IMR-90 (cell line): ENCODE results near the gene TSPAN31.

Experiments used
- BHLHE40 ChIP-seq: fragments of 150-350 bp; IDR thresholded peaks from 2 replicates; pipeline ENCODE4 v1.6.1; 2016; ENCODE audit warnings: mild to moderate bottlenecking, low read depth, low read length
- CEBPB ChIP-seq: IDR thresholded peaks from 2 replicates; pipeline ENCODE4 v1.6.1; 2012; ENCODE audit warnings: low read depth, low read length, improper control_type of control experiment
- FOS ChIP-seq: fragments of 150-350 bp; IDR thresholded peaks from 2 replicates; pipeline ENCODE4 v1.6.1; 2016; ENCODE audit warnings: low read depth, low read length
- MAFK ChIP-seq: IDR thresholded peaks from 2 replicates; pipeline ENCODE4 v1.6.1; 2012; ENCODE audit warnings: low read depth, low read length, improper control_type of control experiment
- MXI1 ChIP-seq: IDR thresholded peaks from 2 replicates; pipeline ENCODE4 v1.6.1; 2012; ENCODE audit warnings: low read depth, mild to moderate bottlenecking, low read length, moderate library complexity, borderline replicate concordance
- NFE2L2 ChIP-seq: fragments of 150-350 bp; IDR thresholded peaks from 2 replicates; pipeline ENCODE4 v1.6.1; 2016; ENCODE audit warnings: low read depth, mild to moderate bottlenecking, low read length
- POLR2A ChIP-seq: IDR thresholded peaks from 2 replicates; pipeline ENCODE4 v1.6.1; 2012; ENCODE audit warnings: mild to moderate bottlenecking, low read depth, low read length
- RAD21 ChIP-seq: IDR thresholded peaks from 2 replicates; pipeline ENCODE4 v1.6.1; 2012; ENCODE audit warnings: low read length, improper control_type of control experiment
- RCOR1 ChIP-seq: IDR thresholded peaks from 2 replicates; pipeline ENCODE4 v1.6.1; 2012; ENCODE audit warnings: mild to moderate bottlenecking, low read length, improper control_type of control experiment; ENCODE audit not compliant: insufficient replicate concordance
- RFX5 ChIP-seq: IDR thresholded peaks from 2 replicates; pipeline ENCODE4 v1.8.0; 2012; ENCODE audit warnings: low read depth, mild to moderate bottlenecking, low read length, moderate library complexity
- TF ChIP-seq, protein P1 (sequence below): conservative IDR thresholded peaks from 2 replicates; pipeline ENCODE4 v1.5.1; 2012; ENCODE audit warnings: mild to moderate bottlenecking, low read depth, low read length, improper control_type of control experiment
- TF ChIP-seq, protein P2 (sequence below): fragments of 150-350 bp; IDR thresholded peaks from 2 replicates; pipeline ENCODE4 v1.6.1; 2017; ENCODE audit warnings: mild to moderate bottlenecking, antibody characterized with exemption, low read length, low read depth
- TF ChIP-seq, protein P3 (sequence below): fragments of 150-350 bp; IDR thresholded peaks from 2 replicates; pipeline ENCODE4 v1.6.1; 2016; ENCODE audit warnings: low read depth, mild to moderate bottlenecking, low read length, moderate library complexity, borderline replicate concordance

DNA sequence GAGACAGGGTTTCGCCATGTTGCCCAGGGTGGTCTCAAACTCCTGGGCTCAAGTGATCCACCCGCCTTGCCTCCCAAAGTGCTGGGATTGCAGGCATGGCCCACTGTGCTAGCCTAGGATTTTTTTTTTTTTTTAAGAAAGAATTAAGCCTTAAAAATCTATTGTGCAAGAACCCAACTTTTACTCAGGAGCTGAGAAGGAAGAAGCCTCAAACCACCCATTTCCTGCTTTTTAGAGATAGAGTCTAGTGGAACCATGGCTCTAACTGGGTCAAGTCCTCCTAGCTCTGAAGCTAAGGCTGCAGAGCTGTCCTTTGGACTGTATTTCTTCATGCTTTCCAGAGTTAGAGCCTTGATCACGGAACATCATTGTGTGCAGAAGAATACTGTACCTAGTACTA, 36.4 kb downstream of the TSPAN31 start:
- TF ChIP-seq RCOR1 (no peak), MXI1 (no peak), BHLHE40 (no peak), RFX5 (no peak), CEBPB (no peak), POLR2A (no peak), NFE2L2 (no peak), RAD21 (no peak), MAFK (no peak), FOS (no peak)
- TF ChIP-seq, protein P1, sequence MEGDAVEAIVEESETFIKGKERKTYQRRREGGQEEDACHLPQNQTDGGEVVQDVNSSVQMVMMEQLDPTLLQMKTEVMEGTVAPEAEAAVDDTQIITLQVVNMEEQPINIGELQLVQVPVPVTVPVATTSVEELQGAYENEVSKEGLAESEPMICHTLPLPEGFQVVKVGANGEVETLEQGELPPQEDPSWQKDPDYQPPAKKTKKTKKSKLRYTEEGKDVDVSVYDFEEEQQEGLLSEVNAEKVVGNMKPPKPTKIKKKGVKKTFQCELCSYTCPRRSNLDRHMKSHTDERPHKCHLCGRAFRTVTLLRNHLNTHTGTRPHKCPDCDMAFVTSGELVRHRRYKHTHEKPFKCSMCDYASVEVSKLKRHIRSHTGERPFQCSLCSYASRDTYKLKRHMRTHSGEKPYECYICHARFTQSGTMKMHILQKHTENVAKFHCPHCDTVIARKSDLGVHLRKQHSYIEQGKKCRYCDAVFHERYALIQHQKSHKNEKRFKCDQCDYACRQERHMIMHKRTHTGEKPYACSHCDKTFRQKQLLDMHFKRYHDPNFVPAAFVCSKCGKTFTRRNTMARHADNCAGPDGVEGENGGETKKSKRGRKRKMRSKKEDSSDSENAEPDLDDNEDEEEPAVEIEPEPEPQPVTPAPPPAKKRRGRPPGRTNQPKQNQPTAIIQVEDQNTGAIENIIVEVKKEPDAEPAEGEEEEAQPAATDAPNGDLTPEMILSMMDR = no peak
- TF ChIP-seq, protein P2, sequence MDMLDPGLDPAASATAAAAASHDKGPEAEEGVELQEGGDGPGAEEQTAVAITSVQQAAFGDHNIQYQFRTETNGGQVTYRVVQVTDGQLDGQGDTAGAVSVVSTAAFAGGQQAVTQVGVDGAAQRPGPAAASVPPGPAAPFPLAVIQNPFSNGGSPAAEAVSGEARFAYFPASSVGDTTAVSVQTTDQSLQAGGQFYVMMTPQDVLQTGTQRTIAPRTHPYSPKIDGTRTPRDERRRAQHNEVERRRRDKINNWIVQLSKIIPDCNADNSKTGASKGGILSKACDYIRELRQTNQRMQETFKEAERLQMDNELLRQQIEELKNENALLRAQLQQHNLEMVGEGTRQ = no peak
- TF ChIP-seq, protein P3, sequence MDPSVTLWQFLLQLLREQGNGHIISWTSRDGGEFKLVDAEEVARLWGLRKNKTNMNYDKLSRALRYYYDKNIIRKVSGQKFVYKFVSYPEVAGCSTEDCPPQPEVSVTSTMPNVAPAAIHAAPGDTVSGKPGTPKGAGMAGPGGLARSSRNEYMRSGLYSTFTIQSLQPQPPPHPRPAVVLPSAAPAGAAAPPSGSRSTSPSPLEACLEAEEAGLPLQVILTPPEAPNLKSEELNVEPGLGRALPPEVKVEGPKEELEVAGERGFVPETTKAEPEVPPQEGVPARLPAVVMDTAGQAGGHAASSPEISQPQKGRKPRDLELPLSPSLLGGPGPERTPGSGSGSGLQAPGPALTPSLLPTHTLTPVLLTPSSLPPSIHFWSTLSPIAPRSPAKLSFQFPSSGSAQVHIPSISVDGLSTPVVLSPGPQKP = no peak
